Amniotic stem cell (primary cell): ENCODE results near the gene TRIM16.
"Not testable (repeated sequence)": the region's sequence is repeated elsewhere in the genome, so short reads cannot be mapped to it uniquely, and the experiment has no call there.

Experiments
- DNase-seq: peaks from one replicate; lab custom pipeline; 2025; lab: John Stamatoyannopoulos, UW

TRIM16 gene

DNA sequence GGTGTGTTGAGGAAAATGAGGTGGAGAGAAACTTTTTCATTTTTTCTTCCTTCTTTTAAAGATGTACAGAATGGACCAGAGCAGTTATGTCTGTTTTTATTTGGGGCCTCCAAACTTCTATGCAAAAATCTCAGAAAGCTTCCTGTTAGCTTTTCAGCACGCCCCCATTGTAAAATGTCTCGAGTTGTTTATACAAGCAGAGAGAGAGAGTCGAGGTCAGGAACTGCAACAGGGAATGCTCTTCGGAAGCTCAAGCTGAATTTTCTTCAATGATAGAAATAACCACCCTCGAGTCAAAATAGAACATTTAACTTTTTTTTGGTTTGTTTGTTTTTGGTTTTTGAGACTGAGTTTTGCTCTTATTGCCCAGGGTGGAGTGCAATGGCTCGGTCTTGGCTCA, 68.3 kb downstream of the TRIM16 start:
- DNase-seq, result not testable (repeated sequence)

DNA sequence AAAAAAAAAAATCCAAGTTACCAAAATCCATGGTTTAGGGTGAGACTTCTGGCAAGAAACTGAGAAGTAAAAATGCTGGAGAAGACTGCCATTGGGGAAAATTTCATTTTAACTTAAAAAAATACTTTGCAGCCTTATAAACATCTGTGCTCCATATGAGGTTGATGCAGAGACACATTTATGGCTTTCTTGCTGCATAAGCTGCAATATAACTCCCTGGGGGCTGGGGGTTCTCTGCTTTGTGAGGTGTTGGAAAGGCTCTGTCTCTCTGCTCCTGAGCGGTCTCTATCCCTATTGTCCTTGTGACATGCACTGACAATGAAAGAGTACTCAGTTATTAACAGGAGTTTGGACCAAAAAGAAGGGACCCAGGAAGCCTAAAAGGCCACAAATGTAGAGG, 71.0 kb downstream of the TRIM16 start:
- DNase-seq, result not testable (repeated sequence)

- not testable (repeated sequence) for DNase-seq
These were observed 91.2 kb downstream of the TRIM16 start for GRCh38 chr17:15592960-15593359.

- not testable (repeated sequence) for DNase-seq
These were observed 92.1 kb downstream of the TRIM16 start for GRCh38 chr17:15591986-15592385.

DNA sequence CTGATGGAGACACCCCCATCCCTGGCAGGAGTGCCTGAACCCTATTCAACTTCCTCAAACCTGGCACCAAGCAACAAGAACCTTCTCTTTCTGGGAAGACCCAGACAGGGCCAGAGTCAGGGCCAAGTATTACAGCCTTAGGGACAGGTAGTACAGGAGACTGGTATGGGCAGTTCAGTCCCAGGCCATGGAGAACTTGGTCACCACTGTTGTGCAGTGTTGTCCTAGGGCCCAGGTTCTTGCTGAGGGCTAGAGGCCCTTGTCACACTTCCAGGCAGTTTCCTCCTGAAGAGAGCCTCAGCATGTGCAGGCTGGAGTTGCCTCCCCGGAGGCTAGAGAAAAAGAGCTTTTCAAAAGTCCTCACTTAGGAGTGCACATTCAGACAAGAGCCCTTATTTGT, 93.3 kb downstream of the TRIM16 start:
- DNase-seq, result not testable (repeated sequence)

DNA sequence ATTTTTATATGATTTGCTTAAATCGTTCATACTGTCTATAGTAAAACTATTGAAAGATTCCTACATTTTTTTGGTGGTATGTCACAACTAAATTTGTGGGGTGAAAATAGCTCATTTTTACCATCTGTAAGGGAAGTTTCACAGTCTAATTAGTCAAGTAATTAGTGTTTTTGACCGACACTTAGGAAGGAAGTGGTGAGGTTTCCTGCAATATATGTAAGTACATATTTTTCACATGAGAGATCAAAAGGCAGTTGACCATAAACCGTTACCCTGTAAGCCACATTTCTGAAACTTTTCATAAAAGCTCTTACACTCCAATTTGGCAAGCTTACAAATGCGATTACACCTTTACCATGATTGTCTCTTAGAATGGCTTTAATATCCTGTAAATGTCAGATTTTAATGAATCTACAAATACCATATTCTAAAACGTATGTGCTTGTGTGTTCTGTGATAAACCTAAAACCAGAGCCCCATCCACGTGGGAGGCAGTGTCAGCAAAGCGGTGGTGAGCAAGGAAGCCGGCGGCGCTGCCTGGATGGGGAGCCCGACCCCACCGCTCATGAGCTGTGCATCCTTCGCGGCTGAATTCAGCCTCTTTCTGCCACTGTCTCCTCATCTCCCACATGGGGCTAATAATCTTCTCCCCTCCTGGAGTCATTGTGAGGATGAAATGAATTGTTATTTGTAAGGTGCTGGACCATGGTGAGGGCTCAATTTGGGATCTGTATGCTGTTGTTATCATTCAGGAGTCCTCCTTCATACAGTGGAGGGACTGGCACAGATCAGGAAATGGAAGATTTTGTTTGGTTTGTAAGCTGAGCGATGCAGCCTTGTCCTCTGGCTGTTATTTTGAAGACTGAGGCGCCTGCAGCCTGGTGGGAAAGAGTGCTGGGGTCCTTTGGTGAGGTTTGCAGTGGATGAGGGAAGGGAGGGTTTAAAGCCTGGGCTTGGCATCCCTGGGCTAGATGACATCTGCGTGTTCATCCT, 94.3 kb downstream of the TRIM16 start:
- not testable (repeated sequence) for DNase-seq

GRCh38 chr17:15588017-15588416, 96.1 kb downstream of the TRIM16 start:
- DNase-seq, result not testable (repeated sequence)

GRCh38 chr17:15583313-15583712, 100.8 kb downstream of the TRIM16 start:
- not testable (repeated sequence) for DNase-seq

- not testable (repeated sequence) for DNase-seq
These were observed 102.6 kb downstream of the TRIM16 start for GRCh38 chr17:15581462-15581861.
